ENCODE results near the gene COL19A1.
"Not testable (repeated sequence)": the region's sequence is repeated elsewhere in the genome, so short reads cannot be mapped to it uniquely, and the experiment has no call there.

Gene COL19A1

GRCh38 chr6:69867639-69867976, 1.3 kb downstream of the COL19A1 start:
- no peak for DNase-seq

DNA sequence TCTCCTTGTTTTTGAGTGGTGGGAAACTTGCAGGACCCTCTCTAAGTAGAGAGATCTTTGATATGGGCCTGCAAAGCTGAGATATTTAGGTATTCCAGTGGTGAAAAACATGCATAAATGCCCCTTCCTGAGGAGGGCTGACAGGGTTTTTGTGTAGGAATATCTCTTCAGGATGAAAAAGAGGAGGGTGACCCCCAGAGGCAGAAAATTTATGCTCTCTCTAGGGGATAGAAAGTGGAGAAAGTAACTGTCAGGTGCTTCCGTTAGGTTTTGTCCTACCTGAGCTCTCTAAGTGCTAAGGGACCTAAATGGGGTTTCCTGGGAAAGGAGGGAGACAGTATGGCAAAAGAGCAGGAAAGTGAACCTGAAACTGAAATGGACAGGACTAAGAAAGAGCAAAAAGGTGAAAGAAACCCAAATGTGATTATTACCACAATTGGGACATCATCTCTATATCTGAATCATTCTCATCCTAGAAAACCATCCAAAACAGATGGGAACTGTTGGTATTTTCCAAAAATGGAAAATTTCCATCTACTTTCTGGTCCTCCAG, 2.0 kb downstream of the COL19A1 start:
- DNase-seq = no peak

DNA sequence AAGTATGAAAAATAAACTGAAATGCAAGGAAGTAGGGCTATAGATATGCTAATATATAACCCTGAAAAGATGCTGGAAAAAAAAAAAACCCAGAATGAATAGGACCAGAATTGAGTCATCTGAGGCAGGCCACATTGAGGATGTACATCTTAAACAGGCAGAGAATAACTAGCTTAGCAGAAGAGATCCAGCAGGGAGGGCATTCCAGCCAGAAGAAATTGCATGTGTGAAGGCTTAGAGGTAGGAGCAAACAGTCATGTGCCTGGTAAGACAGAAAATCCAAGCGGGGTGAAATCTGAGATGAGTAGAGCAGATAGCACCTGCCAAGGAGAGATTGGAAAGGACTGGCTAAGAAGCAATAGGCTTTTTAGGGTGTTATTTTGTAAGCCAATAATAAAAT, 2.6 kb downstream of the COL19A1 start:
- no peak for DNase-seq

DNA sequence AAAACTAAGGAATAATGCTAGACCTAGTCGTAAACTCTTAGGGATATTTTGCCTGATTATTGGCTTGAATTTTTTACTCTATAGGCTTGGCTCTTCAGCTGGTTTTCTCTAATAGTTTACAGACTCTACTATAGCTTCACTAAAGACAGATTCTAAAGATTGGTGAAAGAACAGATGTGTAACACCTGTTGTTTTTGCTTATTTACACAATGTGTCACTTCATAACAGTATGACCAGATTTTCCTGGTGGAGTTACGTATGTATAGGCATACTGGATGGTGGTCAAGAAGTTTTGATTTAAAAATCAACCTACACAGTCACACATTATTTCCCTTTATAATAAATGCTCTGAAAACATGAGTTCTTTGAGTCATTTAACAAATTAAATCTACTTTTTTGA, 4.8 kb downstream of the COL19A1 start:
- no peak for DNase-seq

- no peak for DNase-seq
Observed at GRCh38 chr6:69873291-69873690, 6.9 kb downstream of the COL19A1 start.

DNA sequence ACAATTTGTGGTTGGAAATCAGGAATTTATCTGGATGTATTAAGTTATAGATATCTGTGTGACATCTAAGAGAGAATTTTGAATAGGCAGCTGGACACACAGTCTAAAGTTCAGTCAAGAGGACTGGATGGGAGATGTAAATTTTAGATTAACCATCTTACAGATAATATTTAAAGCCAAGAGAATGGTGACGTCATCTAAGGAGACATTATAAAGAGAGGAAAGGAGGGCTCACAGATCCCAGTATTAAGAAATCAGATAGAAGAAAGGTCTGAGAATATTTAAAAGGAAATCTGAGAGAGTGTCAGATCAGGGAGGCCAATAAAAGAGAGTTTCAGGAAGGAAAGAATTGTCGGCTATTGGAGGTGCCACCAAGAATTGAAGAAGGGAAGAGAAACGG, 9.4 kb downstream of the COL19A1 start:
- no peak for DNase-seq

- DNase-seq = no peak
Observed at GRCh38 chr6:69878795-69879194, 12.4 kb downstream of the COL19A1 start.

DNA sequence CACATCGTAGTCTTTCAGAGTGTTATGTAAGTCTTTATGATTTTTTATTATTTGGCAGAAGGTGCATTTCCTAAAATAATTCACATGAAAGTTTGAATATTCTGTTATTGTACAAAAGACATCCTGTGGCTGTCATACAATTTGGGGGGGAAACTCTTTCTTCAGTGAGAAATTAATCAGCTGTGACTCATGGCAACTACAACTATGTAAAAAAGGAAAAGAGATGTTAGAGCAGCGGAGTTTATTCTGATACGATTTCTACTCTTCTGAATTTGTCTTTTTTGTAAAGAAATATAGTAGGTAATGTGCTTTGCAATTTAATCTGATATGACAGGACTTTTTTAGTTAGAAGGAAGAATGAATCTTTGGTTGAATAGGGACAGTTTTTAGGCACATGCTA, 14.2 kb downstream of the COL19A1 start:
- no peak for DNase-seq

DNA sequence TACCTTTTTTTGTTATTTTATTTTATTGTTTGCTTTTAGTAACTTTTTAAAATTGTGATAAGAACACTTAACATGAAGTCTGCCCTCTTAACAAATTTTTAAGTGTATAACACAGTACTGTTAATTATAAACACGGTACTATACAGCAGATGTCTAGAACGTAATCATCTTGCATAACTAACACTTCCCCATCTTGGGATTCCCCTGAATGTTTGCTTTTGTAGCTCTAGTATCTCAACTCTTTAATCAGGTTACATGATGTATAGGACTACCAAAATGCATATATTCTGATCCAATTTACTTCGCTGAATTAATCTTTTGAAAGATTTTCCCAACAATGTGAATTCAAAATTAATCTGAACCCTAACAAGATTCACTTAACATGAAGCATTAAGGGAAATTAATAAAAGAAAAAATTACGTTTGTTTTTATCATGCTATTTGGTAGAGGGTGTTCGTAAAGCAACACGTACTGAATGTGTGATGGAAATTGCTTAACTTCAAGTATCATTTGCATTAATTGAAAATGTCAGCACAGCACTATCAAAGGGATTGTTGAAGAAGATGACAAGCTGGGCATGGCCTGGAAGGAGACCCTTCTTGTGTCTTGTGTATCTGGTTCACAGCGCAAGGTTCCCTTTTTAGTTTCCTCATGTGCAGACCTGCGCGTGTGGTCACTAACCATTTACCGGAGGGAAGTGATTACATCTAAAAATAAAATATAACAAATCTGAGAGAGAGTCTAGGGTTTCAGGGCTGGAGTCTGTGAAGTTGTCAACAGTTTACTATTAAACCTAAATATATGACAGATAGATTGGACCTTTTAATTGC, 15.2 kb downstream of the COL19A1 start:
- no peak for DNase-seq

DNA sequence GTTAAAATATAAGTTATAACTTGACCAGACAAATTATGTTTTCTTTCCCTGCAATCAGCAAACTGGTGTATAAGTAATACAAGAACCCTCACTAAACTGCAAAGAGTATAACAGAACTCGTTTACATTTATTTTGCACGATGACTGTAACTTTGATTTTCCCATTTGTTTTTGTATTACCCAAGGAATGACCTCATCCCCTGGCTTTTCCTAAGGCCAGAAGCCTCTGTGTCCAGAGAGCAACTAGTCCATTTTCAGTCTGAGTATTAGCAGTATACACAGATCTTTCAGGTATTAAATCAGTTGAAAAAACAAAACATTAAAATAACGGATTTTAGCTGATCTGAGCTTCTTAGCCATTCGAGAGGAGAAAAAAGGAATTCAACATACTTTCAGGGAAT, 17.2 kb downstream of the COL19A1 start:
- no peak for DNase-seq

GRCh38 chr6:69884231-69884630, 17.9 kb downstream of the COL19A1 start:
- DNase-seq = no peak

- no peak for DNase-seq
Observed at GRCh38 chr6:69887026-69887425, 20.7 kb downstream of the COL19A1 start.

GRCh38 chr6:69887714-69888345, 21.5 kb downstream of the COL19A1 start:
- DNase-seq = no peak

GRCh38 chr6:69888482-69889233, 22.3 kb downstream of the COL19A1 start:
- DNase-seq = no peak

- not testable (repeated sequence) for DNase-seq
Observed at GRCh38 chr6:69889234-69889974, 23.0 kb downstream of the COL19A1 start.

DNA sequence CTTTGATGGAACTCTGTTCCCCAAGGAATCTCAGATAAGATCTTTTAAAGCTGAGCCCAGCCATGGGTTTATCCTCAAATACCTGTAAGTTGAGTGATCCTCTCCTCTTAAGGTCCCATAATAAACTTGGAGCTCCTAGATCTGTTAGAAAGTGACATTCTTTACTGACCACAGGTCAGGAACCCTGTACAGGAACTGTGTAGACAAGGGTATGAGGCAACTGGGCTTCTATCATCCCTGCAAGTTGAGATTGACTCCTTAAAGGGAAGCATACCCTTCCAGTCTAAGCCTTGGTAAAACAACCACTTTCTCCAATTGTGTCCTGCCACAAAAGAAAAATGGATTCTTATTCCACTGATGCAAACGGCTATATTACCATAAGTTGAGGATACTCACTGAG, 26.2 kb downstream of the COL19A1 start:
- DNase-seq = not testable (repeated sequence)

DNA sequence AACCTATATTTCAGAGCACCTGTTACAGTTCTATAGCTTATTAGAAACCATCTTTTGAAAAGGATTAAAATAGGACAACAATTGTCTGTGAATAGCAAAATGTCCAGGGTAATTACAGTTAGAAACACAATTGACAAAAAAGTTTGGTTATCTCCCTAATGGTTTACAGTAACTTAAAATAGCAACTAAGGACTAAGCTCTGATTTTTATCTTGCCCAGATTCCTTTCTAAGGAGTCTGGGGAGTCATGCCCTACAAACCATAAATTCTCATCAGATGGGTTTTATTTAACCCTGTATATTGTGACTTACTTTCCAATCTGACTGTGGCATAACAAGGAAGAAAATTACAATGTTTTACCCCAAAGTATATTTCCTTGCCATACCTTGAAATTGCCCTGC, 26.9 kb downstream of the COL19A1 start:
- not testable (repeated sequence) for DNase-seq

DNA sequence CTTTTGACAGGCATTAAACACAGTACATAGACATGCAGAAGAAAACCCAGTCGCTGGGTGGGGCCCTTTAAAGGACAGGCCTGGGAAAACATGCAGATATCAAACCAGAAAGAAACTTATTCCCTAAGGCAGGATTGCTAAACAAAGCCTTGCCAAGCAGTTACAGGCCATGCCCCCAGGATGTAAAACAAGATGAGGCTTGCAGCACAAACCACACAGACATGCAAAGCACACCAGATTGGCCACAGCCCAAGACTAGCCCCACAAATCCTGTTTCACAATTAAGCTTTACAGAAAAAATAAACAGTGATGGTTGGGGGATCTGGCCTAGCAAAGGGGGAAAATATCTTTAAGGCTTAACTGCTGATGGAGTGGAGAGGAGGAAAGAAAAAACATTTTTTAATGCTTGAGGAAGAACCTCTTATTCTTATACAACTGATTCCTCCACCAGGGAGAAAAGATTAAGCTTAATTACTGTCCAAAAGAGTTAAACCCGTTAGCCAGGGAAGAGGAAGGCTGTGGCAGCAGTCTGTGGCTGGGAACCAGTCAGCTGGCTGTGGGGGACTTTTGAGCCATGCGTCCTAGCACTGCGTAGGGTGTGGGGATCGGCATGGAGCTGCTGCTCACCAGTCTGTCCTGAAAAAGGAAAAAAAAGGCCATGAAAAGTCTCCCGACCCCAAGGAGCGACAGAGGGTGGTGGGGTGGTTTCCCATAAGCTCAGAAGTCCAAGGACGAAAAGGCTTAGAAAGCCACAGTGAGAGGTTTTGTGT, 28.4 kb downstream of the COL19A1 start:
- DNase-seq = no peak

DNA sequence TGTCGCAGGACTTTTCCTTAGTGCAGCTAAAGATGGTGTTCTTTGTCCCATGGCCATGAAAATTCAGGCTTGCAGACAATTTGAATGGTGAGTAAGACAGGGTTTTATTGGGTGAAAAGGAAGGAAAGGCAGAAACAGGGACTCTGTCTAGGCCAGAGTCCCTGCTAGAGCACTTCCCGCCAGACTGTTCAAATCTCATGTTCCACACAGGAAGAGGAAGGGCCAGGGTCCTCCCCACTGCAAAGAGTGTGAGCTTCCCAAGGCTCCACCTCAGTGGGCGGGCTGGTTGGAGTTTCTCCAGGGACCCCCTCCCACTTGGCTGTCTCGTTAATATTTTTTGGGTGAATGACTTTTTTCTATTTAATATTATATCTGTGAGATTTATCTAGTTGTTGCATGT, 29.0 kb downstream of the COL19A1 start:
- no peak for DNase-seq

- DNase-seq = no peak
Observed at GRCh38 chr6:69900869-69901268, 34.5 kb downstream of the COL19A1 start.

DNA sequence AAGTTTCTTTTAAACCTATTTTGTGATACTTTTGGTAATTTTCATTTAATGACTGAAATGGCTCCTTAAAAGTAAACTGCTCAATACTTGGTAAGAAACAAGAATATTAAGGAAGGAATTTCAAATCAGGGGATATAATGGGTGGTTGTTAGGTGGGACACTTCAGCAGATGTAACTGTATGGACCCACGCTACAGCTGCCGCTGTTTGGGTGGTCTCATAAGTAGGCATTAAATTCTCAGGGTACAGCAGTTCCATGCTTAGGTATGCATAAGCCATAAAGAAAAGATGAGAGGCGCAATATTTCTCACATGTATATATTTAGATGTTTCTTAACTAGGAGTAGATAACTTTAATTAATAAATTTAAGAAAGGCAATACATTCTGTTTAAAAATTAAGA, 35.0 kb downstream of the COL19A1 start:
- no peak for DNase-seq

- DNase-seq = no peak
Observed at GRCh38 chr6:69907981-69908498, 41.7 kb downstream of the COL19A1 start.

All from NCI-H1092 (cell line).